Brain microvascular endothelial cell (primary cell): ENCODE results near the gene STK32C.

Experiments used
- DNase-seq: peaks from one replicate; pipeline ENCODE4 v3.0.0-alpha.2; 2020
- H3K27ac ChIP-seq: fragments of 250-450 bp; sonication (Bioruptor Pico); 2 replicates; pipeline ENCODE4 v1.5.1; 2020; ENCODE audit warnings: mild to moderate bottlenecking, moderate library complexity
- H3K27me3 ChIP-seq: fragments of 250-450 bp; sonication (Bioruptor Pico); replicated peaks from 2 replicates; pipeline ENCODE4 v1.5.1; 2020; ENCODE audit warnings: mild to moderate bottlenecking
- H3K36me3 ChIP-seq: fragments of 250-450 bp; sonication (Bioruptor Pico); replicated peaks from 2 replicates; pipeline ENCODE4 v1.5.1; 2020; ENCODE audit warnings: mild to moderate bottlenecking
- H3K4me3 ChIP-seq: 2 replicates; pipeline ENCODE4 v1.5.1; 2011; ENCODE audit warnings: low read depth, mild to moderate bottlenecking, control low read depth, low read length, moderate library complexity
- CTCF ChIP-seq: IDR thresholded peaks from 2 replicates; pipeline ENCODE4 v1.5.1; 2011; ENCODE audit warnings: low read depth, mild to moderate bottlenecking, moderate library complexity, low read length, control low read depth, inconsistent platforms; ENCODE audit errors: missing control alignments
- in situ Hi-C: cut with HindIII; loops from 2 replicates; pipeline ENCODE4 v1.10.0; 2017; ENCODE audit warnings: low sequenced_read_pairs, low pct_ligation_motif_present

The STK32C gene

GRCh38 chr10:132282667-132283603 is 24.8 kb downstream of the STK32C start:
- in situ Hi-C loops, result no loop called here
- TF ChIP-seq CTCF, result no peak
- DNase-seq, result no peak

GRCh38 chr10:132281915-132282666 is 25.7 kb downstream of the STK32C start:
- in situ Hi-C loops, result no loop called here
- TF ChIP-seq CTCF, result no peak

More at GRCh38 chr10:132282667-132283603, 24.8 kb downstream of the STK32C start:
- Histone ChIP-seq H3K27ac (no peak overlapping the region), H3K36me3 (no peaks in the 10 kb centered on the region), H3K27me3 (peaks cover 6% of the 10 kb centered on the region), H3K4me3 (no peak overlapping the region)

GRCh38 chr10:132280646-132281074 is 27.1 kb downstream of the STK32C start:
- H3K27ac ChIP-seq, result no peak overlapping the region
- H3K36me3 ChIP-seq, result no peaks in the 10 kb centered on the region
- no peak for TF ChIP-seq CTCF
- no peak for DNase-seq
- no peak overlapping the region for H3K4me3 ChIP-seq
- H3K27me3 ChIP-seq, result peaks cover 6% of the 10 kb centered on the region
- in situ Hi-C loops, result no loop called here

More at GRCh38 chr10:132281915-132282666, 25.7 kb downstream of the STK32C start:
- Histone ChIP-seq H3K27ac (no peak overlapping the region), H3K27me3 (peaks cover 6% of the 10 kb centered on the region), H3K36me3 (no peaks in the 10 kb centered on the region), H3K4me3 (no peak overlapping the region)
- DNase-seq, result no peak

GRCh38 chr10:132279873-132280645 is 27.7 kb downstream of the STK32C start:
- no peak for DNase-seq
- TF ChIP-seq CTCF, result no peak

GRCh38 chr10:132277311-132277741 is 30.4 kb downstream of the STK32C start:
- Histone ChIP-seq H3K4me3 (no peak overlapping the region), H3K27ac (no peak overlapping the region), H3K27me3 (peaks cover 2% of the 10 kb centered on the region), H3K36me3 (no peaks in the 10 kb centered on the region)
- no peak for TF ChIP-seq CTCF
- in situ Hi-C loops, result no loop called here
- DNase-seq, result no peak

More at GRCh38 chr10:132279873-132280645, 27.7 kb downstream of the STK32C start:
- Histone ChIP-seq H3K27ac (no peak overlapping the region), H3K36me3 (no peaks in the 10 kb centered on the region), H3K4me3 (no peak overlapping the region), H3K27me3 (peaks cover 6% of the 10 kb centered on the region)
- in situ Hi-C loops, result no loop called here
